GM06990 (cell line): ENCODE data around the gene SYMPK.
A peak's percentile ranks its signal among the peaks of the same experiment; 100 is the strongest.
"Not testable (repeated sequence)": the region's sequence is repeated elsewhere in the genome, so short reads cannot be mapped to it uniquely, and the experiment has no call there.

Experiments
- DNase-seq: peaks from one replicate; pipeline ENCODE4 v3.0.0-alpha.2; 2011; ENCODE audit not compliant: insufficient read length; ENCODE audit errors: extremely low read depth
- H3K27me3 ChIP-seq: replicated peaks from 2 replicates; pipeline ENCODE4 v1.6.0; 2011; ENCODE audit warnings: low read length; ENCODE audit not compliant: control insufficient read depth, insufficient read depth
- H3K36me3 ChIP-seq: 2 replicates; pipeline ENCODE4 v1.5.1; 2011; ENCODE audit warnings: low read length; ENCODE audit not compliant: control insufficient read depth, insufficient read depth
- H3K4me3 ChIP-seq: replicated peaks from 2 replicates; pipeline ENCODE4 v1.5.1; 2011; ENCODE audit warnings: low read depth, mild to moderate bottlenecking, control low read depth, low read length
- CTCF ChIP-seq: IDR thresholded peaks from 2 replicates; pipeline ENCODE4 v1.5.1; 2011; ENCODE audit warnings: low read length, control low read depth, mild to moderate bottlenecking, inconsistent platforms; ENCODE audit not compliant: insufficient read depth, poor library complexity, severe bottlenecking

Gene SYMPK

DNA sequence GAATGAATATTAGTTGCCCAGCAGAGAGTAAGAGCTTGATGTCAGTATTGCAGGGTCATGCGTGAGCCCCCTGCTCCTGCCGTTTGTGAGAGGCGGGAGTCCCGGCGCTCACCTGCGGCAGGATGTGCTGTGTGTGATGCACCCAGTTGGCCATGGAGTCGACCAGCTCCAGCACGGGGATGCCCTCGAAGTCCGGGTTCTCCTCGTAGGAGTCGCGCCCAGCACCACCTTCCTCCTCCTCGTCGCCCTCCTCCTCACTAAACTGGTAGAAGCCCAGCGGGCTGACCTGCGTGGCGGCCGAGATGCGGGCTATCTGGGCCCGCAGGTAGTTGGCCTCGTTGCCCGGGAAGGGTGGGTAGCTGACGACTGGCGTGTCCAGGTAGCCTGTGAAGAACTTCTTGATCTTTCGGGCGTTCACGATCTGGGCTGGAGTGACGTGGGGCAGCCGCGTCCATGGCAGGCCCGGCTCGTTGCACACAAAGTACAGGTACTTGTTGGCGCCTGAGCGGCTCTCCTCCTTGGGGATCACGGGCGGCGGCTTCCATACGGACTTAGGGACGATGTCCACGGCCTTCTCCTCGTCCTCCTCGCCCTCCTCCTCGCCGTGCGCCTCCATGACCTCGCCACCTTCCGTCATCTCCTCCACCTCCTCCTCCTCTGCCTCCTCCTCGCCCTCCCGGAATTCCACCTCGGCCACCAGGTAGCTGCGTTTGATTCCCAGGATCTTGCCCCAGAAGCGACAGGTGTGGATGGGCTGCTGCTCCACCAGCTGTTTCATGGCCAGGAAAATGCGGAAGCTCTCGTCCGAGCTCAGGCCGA, 58.6 kb downstream of the SYMPK start:
- Histone ChIP-seq H3K36me3 (no peaks in the 10 kb centered on the region), H3K27me3 (no peaks in the 10 kb centered on the region), H3K4me3 (no peak overlapping the region)
- TF ChIP-seq CTCF = no peak
- DNase-seq = peak; percentile 9

DNA sequence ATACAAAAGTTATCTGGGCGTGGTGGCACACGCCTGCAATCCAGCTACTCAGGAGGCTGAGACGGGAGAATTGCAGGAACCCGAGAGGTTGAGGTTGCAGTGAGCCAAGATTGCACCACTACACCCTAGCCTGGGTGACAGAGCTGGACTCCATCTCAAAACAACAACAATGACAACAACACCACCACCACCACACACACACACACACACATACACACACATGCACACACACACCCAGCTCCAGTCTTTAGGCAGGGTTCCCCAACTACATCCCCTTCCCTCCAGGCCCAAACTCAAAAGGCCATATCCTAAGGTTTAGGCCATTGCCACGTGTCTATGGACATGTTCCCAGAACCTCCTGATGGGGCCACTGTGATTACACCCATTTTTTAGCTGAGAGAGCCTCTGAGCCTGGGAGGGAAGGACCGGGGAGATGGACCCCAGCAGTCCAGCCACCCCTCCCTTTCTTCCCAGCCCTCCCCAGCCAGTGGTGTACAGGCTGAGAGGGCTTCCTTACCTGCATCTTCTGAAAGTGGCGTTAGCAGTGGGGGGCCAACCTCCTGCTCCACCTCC, 61.3 kb downstream of the SYMPK start:
- Histone ChIP-seq H3K27me3 (no peaks in the 10 kb centered on the region), H3K36me3 (no peaks in the 10 kb centered on the region), H3K4me3 (no peak overlapping the region)
- DNase-seq = no peak
- TF ChIP-seq CTCF = no peak

- no peak for TF ChIP-seq CTCF
- Histone ChIP-seq H3K36me3 (no peaks in the 10 kb centered on the region), H3K27me3 (no peaks in the 10 kb centered on the region), H3K4me3 (no peak overlapping the region)
- DNase-seq = peak; percentile 16
These were observed 62.8 kb downstream of the SYMPK start for GRCh38 chr19:45800070-45800553.

- not testable (repeated sequence) for DNase-seq, H3K27me3 ChIP-seq, H3K36me3 ChIP-seq, H3K4me3 ChIP-seq
These were observed 63.4 kb downstream of the SYMPK start for GRCh38 chr19:45799541-45799940.

- H3K27me3 ChIP-seq = no peaks in the 10 kb centered on the region
- H3K36me3 ChIP-seq = no peaks in the 10 kb centered on the region
- peak; percentile 71 for TF ChIP-seq CTCF
- peak; percentile 52 for DNase-seq
- H3K4me3 ChIP-seq = no peak overlapping the region
These were observed 63.9 kb downstream of the SYMPK start for GRCh38 chr19:45798995-45799517.

DNA sequence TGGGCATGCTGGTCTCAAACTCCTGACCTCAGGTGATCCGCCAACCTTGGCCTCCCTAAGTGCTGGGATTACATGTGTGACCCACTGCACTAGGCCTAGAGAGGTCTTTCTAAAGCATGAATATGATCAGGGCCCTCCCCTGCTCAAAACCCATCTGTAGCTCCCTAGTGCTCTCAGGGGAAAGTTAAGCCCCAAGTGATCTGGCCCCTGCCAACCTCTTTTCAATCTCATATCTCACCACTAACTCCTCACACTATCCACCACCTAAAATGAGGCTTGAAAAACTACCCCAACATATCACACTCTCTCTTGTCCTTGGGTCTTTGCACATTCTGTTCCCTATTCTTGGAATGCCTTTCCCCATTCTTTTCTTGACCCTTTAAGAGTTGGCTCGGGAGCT, 68.3 kb downstream of the SYMPK start:
- TF ChIP-seq CTCF = no peak
- H3K4me3 ChIP-seq = no peak overlapping the region
- H3K27me3 ChIP-seq = no peaks in the 10 kb centered on the region
- no peak for DNase-seq
- peaks cover 4% of the 10 kb centered on the region for H3K36me3 ChIP-seq
